GM12873 (cell line): Measurements from ENCODE around the gene GABBR2.

Experiments
- TF ChIP-seq, protein P1 (sequence below): IDR thresholded peaks from 2 replicates; pipeline ENCODE4 v1.5.1; 2012; ENCODE audit warnings: low read depth, mild to moderate bottlenecking, moderate library complexity, low read length, control low read depth; ENCODE audit not compliant: insufficient read depth; ENCODE audit errors: missing control alignments

Gene GABBR2

DNA sequence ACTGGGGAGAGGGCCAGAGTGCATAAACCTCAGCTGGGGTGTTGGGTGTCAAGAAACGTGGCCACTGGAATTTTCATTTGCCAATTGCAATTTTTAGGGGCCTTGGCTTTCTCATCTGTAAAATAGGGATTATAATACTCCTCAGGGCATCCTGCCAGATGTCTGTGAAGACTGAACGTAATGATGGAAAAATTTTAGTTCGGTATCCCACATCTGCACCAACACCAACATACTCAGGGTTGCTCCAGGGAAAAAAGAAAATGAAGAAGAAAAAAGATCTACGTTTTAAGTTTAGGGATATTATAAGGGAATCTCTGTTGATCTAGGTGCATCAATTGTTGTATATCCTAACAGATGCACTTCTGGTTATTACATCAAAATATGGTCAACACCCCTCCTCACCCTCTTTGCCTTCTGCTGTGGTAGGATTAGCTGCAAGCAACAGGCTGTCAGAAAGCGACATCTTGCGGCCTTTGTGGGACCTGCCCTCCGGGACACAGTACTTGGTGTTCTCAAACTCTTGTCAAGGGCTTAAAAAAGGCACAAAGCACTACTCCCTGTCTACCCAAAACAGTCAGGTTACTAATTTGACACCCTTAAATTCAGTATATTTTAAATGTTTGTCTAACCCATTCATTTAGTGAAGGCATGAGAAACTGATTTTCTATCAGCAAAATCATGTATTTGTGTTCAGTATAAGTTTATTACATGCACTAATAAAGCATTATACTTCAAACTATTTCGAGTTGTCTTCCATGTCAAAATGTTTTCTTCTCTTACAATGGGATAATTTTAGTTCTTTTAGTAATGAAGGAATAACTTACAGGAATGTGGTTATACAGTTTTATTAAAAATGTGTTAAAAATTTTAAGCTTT is 445.0 kb downstream of the GABBR2 start:
- TF ChIP-seq, protein P1, sequence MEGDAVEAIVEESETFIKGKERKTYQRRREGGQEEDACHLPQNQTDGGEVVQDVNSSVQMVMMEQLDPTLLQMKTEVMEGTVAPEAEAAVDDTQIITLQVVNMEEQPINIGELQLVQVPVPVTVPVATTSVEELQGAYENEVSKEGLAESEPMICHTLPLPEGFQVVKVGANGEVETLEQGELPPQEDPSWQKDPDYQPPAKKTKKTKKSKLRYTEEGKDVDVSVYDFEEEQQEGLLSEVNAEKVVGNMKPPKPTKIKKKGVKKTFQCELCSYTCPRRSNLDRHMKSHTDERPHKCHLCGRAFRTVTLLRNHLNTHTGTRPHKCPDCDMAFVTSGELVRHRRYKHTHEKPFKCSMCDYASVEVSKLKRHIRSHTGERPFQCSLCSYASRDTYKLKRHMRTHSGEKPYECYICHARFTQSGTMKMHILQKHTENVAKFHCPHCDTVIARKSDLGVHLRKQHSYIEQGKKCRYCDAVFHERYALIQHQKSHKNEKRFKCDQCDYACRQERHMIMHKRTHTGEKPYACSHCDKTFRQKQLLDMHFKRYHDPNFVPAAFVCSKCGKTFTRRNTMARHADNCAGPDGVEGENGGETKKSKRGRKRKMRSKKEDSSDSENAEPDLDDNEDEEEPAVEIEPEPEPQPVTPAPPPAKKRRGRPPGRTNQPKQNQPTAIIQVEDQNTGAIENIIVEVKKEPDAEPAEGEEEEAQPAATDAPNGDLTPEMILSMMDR, result peak; percentile 97

DNA sequence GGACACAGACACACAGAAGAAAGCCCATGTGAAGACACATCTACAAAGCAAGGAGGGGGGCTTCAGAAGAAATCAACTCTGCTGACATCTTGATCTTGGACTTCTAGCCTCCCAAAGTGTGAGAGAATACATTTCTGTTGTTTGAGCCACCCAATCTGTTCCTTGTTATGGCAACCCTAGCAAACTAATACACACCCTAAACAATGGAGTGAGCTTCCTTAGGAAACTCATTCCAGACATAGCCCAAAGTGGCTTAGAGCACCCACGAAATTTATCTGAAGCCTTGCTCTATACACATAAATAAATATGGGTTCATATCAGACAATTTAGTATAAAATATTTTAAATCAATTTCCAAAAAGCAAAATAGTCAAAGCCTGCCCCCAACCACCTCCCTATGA is 445.7 kb downstream of the GABBR2 start:
- TF ChIP-seq, protein P1, result no peak

DNA sequence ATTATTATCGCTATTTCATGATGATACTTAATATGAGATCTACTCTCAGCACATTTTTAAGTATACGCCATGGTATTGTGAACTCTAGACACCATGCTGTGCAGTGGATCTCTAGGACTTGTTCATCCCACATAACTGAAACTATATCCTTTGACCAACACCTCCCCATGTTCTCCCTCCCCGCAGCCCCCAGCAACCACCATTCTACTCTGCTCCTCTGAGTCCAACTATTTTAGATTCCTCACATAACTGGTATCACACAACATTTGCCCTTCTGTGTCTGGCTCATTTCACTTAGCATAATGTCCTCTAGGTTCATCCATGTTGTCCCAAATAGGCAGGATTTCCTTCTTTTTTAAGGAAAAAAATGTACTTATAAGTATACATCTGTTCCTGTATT is 446.7 kb downstream of the GABBR2 start:
- TF ChIP-seq, protein P1, result no peak

DNA sequence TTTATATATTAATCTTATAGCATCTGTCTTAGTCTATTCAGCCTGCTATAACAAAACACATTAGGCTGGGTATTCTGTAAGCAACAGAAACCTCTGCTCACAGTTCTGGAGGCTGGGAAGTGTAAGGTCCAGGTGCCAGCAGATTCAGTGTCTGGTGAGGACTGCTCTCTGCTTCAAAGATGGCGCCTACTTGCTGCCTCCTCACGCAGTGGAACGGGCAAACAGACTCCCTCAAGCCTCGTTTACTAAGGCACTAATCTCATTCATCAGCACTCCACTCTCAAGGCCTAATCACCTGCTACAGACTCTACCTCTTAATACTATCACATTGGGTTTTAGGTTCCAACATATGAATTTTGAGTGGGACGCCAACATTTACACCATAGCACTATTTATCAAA is 448.1 kb downstream of the GABBR2 start:
- TF ChIP-seq, protein P1, result no peak

DNA sequence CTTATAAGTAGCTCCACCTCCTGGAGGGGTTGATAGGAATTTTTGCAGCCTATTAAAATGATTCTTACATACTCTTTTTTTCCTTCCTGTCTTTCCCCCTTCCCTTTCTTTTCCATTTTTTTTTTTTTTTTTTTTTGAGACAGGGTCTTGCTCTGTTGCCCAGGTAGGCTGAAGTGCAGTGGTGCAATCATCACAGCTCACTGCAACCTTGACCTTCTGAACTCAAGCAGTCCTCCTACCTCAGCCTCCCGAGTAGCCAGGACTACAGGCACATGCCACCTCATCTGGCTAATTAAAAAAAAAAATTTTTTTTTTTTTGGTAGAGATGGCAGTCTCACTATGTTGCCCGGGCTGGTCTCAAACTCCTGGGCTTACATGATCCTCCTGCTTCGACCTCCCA is 448.9 kb downstream of the GABBR2 start:
- TF ChIP-seq, protein P1, result no peak

DNA sequence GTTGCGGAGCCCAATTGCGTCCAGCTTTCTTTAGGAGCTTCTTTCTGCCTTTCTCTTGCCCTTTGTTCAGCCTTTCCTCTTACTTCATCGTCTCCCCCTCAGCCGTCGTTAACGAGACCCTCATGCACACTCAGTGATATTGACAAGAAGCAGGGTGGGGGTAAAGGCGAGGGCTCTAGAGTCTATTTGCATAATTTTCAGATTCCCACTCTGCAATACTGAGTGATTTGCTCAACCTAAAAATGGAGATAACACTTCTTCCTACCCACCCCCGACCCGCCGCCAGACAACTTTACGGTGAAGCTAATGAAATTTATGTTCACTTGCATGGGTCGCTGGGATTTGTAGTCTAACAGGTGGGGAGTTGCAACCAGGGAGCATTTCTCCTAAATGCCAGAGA is 452.0 kb downstream of the GABBR2 start:
- TF ChIP-seq, protein P1, result no peak

DNA sequence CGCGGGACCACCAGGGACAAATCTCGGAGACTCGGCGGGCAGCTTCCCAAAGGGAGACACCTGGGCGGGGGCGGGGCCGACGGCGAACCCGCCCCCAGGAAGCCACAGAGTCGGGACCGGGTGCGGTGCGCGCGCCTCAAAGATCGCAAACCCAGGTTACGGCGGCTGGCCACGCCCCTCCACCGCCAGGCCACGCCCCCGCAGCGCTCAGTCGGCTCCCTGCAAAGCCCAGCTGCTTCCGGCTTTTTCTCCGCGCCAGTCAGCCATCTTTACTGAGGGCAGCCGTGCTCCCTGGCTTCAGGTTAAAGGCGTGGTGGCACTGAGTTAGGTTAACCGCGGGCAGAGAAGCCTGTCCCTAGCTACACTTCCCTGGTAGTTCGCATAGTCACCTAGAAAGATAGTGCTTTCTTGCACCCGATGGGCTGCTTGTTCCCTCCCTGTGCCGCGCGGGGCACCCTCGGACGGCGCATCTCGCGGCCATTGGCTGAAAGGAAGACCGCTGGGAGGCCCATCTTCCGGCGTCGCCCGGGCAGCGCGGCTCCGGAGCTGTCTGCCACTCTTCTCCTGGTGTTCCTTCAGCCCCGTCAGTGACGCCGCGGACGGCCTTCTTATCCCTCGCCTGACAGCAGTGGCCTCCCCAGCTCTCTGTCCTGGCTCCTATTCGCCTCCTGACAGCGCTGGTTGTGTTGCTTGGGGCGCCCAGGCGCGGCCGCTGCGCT is 453.0 kb downstream of the GABBR2 start, which contains the start of gene TBC1D2:
TSS of gene TBC1D2 (minus strand) at position 72 of the 719 bp plus-strand sequence. CDS start 108 bp downstream, outside the sequence.
- TF ChIP-seq, protein P1, result peak; percentile 40
